Measurements from ENCODE around the gene N4BP3. TPM values are rescaled to one million over a fixed set of nuclear protein-coding genes. Genes with fewer than 3 reads are reported as not detected.

Gene N4BP3
- total RNA-seq, 3 donors from 2014 or later: 0.32 to 9.8 (median 4.9) TPM

DNA sequence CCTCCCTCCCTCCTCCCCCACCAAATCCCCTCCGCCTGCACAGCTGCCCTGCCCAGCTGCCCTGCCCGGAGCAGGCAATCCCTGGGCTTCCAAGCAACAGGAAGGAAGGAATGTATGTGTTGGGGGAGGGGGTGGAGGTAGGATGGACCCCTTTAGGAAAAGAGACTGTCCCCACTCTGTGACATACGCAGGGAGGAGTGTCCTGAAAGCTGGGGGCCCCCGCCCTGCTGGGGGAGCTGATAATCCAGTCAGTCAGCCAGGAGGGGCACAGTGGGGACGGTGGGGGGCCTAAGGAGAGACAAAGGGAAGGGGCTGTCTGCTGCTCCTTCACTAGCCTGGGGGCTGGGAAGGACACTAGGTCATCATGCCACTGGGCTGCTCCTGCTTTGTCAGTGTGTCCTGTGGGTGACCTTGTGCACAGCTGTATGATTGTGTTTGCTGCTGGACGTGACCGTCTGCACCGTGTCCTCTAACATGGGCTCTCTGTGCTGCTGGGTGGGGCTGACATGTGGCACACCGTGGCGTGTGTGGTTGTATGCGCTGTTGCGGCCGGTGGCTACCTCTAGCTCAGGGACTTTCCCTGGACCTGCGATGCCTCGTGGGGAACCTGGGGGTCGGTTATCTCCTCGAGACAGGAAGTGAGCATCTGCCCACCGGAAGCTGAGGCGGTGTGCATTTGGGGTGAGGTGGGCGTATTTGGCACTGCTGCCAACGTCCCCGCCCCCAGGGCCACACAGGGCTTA is 3.0 kb downstream of the N4BP3 start:
- no peaks in the 10 kb centered on the region for H3K36me3 ChIP-seq
- TF ChIP-seq CTCF (IDR thresholded peaks at IDR 0.05) (no peak), POLR2AphosphoS5 (IDR thresholded peaks at IDR 0.05) (no peak), POLR2A (IDR thresholded peaks at IDR 0.05) (no peak)
- H3K9me3 ChIP-seq: no peaks in the 10 kb centered on the region
- DNase-seq (ENCODE audit: low spot score in 2 of 2): no peak
- peak overlapping the region in 1 of 3 donors; percentile 22 for H3K4me3 ChIP-seq
- H3K27ac ChIP-seq: no peak overlapping the region
- H3K27me3 ChIP-seq: peaks cover 0 to 3% of the 10 kb centered on the region in 2 donors
- intact Hi-C loops (cut with DNase I; ENCODE audit: low total_unique reads): no loop called here
- peaks cover 3 to 20% of the 10 kb centered on the region in 2 donors for H3K4me1 ChIP-seq

- intact Hi-C loops (cut with DNase I; ENCODE audit: low total_unique reads): no loop called here
- Histone ChIP-seq H3K27me3 (peaks cover 0 to 1% of the 10 kb centered on the region in 2 donors), H3K27ac (peak overlapping the region in 1 of 2 donors; percentile 7), H3K36me3 (no peaks in the 10 kb centered on the region), H3K4me3 (no peak overlapping the region), H3K4me1 (peaks cover 5 to 31% of the 10 kb centered on the region in 2 donors), H3K9me3 (no peaks in the 10 kb centered on the region)
- no peak for DNase-seq (ENCODE audit: low spot score in 2 of 2)
- TF ChIP-seq POLR2A (IDR thresholded peaks at IDR 0.05) (no peak), POLR2AphosphoS5 (IDR thresholded peaks at IDR 0.05) (no peak), CTCF (IDR thresholded peaks at IDR 0.05) (no peak)
Measured at GRCh38 chr5:178117923-178118701, 4.8 kb downstream of the N4BP3 start.

GRCh38 chr5:178119915-178120606 is 6.7 kb downstream of the N4BP3 start:
- intact Hi-C loops (cut with DNase I; ENCODE audit: low total_unique reads): no loop called here
- H3K27me3 ChIP-seq: no peaks in the 10 kb centered on the region
- TF ChIP-seq POLR2AphosphoS5 (IDR thresholded peaks at IDR 0.05) (no peak), CTCF (IDR thresholded peaks at IDR 0.05) (no peak), POLR2A (IDR thresholded peaks at IDR 0.05) (no peak)
- no peaks in the 10 kb centered on the region for H3K36me3 ChIP-seq
- peak overlapping the region in 1 of 2 donors; percentile 25 for H3K27ac ChIP-seq
- no peaks in the 10 kb centered on the region for H3K9me3 ChIP-seq
- no peak for DNase-seq (ENCODE audit: low spot score in 2 of 2)
- H3K4me1 ChIP-seq: peaks cover 9 to 42% of the 10 kb centered on the region in 2 donors
- no peak overlapping the region for H3K4me3 ChIP-seq

- Histone ChIP-seq H3K4me1 (peaks cover 12 to 37% of the 10 kb centered on the region in 2 donors), H3K9me3 (no peaks in the 10 kb centered on the region), H3K4me3 (peak overlapping the region in 2 of 3 donors; percentile 18 to 29), H3K27me3 (no peaks in the 10 kb centered on the region), H3K27ac (peak overlapping the region; percentile 13 to 25), H3K36me3 (no peaks in the 10 kb centered on the region)
- TF ChIP-seq POLR2A (IDR thresholded peaks at IDR 0.05): no peak
- peak in 2 of 3 donors; percentile 42 to 51 for TF ChIP-seq CTCF (IDR thresholded peaks at IDR 0.05)
- intact Hi-C loops (cut with DNase I; ENCODE audit: low total_unique reads): no loop called here
- DNase-seq (ENCODE audit: low spot score in 2 of 2): peak; percentile 74 to 90
Measured at GRCh38 chr5:178120607-178121357, 7.5 kb downstream of the N4BP3 start.
